ENCODE results near the gene BATF3.

BATF3 gene

GRCh38 chr1:212683357-212683722 is 16.3 kb downstream of the BATF3 start:
- no peak for DNase-seq (ENCODE audit: low read depth)
- no peak for TF ChIP-seq CTCF (conservative IDR thresholded peaks at IDR 0.05; ENCODE audit: low read length)
- H3K4me3 ChIP-seq (ENCODE audit: low read length) = no peak overlapping the region

DNA sequence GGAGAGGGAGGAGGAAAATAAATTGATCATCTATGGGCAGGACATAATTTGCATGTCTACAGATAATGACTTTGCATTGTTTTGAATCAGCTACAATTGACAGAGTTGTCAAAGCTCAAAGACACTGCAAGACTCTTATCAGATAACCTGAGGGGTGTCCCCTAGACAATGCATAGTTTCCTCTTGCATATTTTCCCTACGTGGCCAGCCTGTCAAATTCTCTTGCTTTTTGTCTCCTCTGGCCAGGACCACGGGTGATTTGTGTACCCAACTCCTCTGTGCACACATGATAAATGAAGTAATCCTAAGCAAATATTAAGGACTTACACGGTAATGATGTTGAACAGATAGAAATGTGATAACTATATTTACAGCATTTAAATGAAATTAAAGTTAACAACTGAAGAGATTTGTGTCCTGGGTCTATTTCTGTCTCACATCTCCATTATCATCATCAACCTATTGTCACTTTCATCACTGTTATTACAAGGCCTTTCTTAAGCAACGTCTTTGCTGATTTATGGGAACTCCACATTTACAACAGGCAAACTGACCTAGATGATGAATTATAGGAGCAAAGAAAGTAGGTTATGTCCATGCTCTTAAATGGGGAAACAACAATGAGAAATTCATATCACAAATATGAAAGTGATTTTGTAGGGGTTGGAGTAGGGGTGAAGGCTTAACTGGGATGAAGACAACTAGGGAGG is 18.8 kb downstream of the BATF3 start:
- no peak overlapping the region for H3K4me3 ChIP-seq (ENCODE audit: low read length)
- TF ChIP-seq CTCF (conservative IDR thresholded peaks at IDR 0.05; ENCODE audit: low read length) = no peak
- no peak for DNase-seq (ENCODE audit: low read depth)

- no peak for DNase-seq (ENCODE audit: low read depth)
- no peak for TF ChIP-seq CTCF (conservative IDR thresholded peaks at IDR 0.05; ENCODE audit: low read length)
- H3K4me3 ChIP-seq (ENCODE audit: low read length) = no peak overlapping the region
These were observed 20.9 kb downstream of the BATF3 start for GRCh38 chr1:212678456-212679410.

GRCh38 chr1:212677573-212677972 is 22.1 kb downstream of the BATF3 start:
- no peak for TF ChIP-seq CTCF (conservative IDR thresholded peaks at IDR 0.05; ENCODE audit: low read length)
- DNase-seq (ENCODE audit: low read depth) = no peak
- no peak overlapping the region for H3K4me3 ChIP-seq (ENCODE audit: low read length)

- TF ChIP-seq CTCF (conservative IDR thresholded peaks at IDR 0.05; ENCODE audit: low read length) = no peak
- no peak for DNase-seq (ENCODE audit: low read depth)
- no peak overlapping the region for H3K4me3 ChIP-seq (ENCODE audit: low read length)
These were observed 22.5 kb downstream of the BATF3 start for GRCh38 chr1:212677136-212677535.

- DNase-seq (ENCODE audit: low read depth) = no peak
- TF ChIP-seq CTCF (conservative IDR thresholded peaks at IDR 0.05; ENCODE audit: low read length) = no peak
- no peak overlapping the region for H3K4me3 ChIP-seq (ENCODE audit: low read length)
These were observed 24.0 kb downstream of the BATF3 start for GRCh38 chr1:212675675-212676074.
